ENCODE results near the gene EYS.
"Not testable (repeated sequence)": the region's sequence is repeated elsewhere in the genome, so short reads cannot be mapped to it uniquely, and the experiment has no call there.

EYS gene

GRCh38 chr6:65071480-65071879 is 635.5 kb downstream of the EYS start:
- DNase-seq = no peak

DNA sequence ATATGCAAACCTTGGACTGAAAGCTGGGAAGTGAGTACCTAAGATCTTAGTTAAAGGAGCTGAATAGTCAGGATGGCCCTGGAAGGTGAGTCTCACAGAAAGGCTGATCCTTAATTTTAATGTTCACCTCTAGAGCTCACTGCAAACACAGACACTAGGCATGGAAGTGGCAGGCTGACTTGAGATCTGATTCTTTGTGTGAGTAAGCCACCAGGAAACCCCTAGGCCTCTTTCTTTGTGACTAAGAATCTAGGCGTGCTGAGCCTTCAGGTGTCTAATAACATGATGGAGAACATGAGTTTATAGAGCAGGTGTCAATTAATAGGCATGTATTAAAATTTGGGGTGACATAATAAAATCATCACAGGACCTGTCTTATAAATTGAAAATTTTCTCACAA is 642.2 kb downstream of the EYS start:
- no peak for DNase-seq

- no peak for DNase-seq
Measured at GRCh38 chr6:65059568-65059967, 647.5 kb downstream of the EYS start.

DNA sequence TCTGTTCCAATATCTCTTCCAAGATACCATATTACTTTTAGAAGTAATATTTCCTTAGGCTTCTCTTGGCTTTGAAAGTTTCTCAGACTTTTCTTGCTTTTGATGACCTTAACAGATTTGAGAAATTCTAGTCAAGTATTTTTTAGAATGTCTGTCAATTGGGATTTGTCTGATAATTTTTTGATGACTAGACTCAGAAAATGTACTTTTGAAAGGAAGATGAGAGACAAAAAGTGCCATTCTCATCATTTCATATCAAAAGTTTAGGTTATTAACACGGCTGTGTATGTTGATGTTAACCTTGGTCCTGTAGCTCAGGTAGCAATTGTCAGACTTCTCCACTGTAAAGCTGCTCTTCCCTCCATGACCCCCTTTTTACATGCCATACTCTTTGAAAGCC is 651.5 kb downstream of the EYS start:
- no peak for DNase-seq

GRCh38 chr6:65052626-65053025 is 654.4 kb downstream of the EYS start:
- no peak for DNase-seq

DNA sequence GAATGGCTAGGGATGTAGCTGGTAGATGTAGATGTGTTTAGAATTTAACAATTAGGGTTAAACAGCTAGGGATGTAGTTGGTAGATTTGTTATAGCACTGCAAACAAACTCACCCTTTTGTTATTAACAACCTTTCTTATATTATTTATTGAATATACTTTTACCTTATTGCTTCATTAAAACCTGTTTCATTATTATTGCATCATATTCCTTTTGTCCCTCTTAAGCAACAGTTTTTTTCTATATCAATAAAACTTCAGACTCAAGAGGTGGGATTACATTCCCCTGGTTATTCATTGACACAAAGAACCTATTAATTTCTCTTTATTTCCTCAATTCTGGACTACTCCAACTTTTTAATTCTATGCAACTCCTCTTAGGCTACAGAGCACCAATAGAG is 661.2 kb downstream of the EYS start:
- no peak for DNase-seq

DNA sequence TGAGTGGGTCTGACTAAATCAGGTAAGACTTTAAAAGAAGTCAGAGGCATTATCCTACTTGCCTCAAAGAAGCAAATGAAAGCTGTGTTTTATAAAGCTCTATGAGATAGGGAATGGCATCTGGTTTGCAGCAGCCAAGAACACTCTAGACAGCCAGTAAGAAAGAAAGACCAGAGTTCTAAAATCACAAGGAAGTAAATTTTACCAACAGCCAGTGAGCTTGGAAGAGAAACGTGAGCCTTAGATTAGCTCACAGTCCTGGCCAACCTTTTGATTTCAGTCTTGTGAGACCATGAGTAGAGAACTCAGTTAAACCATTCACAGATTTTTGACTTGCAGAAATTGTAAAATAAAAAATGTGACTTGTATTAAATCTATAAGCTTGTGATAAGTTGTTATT is 693.0 kb downstream of the EYS start:
- no peak for DNase-seq

- DNase-seq = no peak
Measured at GRCh38 chr6:65006788-65007187, 700.2 kb downstream of the EYS start.

GRCh38 chr6:65004283-65004682 is 702.7 kb downstream of the EYS start:
- no peak for DNase-seq

DNA sequence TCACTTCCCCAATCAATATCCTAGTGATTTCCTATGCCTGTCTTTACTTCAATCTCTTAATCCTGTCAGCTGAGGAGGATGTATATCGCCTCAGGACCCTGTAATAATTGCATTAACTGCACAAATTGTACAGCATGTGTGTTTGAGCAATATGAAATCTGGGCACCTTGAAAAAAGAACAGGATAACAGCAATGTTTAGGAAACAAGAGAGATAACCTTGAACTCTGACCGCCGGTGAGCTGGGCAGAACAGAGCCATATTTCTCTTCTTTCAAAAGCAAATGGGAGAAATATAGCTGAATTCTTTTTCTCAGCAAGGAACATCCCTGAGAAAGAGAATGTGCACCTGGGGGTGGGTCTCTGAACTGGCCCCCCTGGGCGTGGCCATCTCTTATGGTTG is 704.1 kb downstream of the EYS start:
- DNase-seq = not testable (repeated sequence)

DNA sequence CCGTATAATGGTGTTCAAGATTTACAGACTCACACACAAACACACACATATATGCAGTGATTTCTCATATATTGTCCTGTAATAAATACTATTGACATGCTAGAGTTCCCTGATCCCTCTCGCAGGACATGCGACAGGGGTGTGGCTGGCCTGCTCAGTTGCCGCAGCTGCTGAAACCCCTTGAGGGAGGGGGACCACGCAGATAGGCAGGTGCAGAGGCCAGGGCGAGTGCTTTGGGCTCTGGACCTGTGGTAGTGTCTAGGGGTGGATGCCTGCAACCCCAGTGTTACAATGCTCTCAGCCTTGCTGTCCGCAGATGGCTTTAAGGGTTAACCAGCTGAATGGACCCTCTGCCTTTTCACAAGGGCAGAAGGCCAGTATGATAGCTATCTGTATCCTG is 706.2 kb downstream of the EYS start:
- DNase-seq = no peak

DNA sequence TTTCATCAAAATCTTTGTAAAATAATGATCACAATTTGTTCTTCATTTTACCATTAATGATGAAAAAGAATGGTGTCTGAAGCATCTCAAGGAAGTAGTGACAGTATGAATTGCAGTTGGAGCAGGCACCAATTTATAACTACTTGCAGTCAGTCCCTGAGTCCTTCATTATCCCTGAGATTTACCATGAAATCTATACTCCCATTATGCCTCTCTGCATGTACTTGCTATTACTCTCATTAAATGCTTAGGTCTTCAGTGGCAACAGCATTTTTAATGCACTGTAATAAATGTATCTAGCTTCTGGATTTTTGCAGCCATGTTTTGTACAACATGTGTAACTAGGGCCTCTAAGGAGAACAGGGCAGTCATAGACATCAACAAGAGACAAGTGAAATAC is 708.8 kb downstream of the EYS start:
- no peak for DNase-seq

GRCh38 chr6:64996301-64996700 is 710.7 kb downstream of the EYS start:
- no peak for DNase-seq

DNA sequence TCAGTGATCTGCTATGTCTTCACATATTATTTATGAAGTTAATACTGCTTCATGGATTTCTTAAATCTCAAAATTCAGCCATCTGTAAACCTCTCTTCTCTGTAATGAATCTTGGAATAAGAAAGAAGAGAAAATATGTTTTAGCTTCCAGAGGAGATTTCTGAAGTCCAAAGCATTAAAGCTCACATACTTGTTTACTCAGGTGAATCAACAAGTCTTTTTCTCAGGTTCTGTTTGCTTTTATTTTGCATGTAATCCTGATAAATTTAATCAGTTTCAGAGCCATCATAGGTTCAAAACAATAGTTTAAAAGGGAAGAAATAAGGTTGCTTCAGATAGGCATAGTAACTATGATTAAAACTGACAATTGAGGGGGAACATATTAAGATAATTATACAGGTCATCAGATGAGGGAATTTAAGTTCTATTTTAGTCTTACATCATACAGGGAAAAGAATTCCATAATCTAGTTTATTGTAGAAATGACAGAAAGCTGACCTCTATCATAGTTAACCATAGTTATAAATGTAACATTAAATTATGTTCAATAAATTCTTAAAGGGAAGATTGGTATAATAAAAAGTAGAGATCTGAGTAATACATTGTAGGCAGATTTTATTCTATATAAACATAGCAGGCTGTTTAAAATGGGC is 716.2 kb downstream of the EYS start:
- no peak for DNase-seq

GRCh38 chr6:64988148-64988547 is 718.9 kb downstream of the EYS start:
- no peak for DNase-seq

DNA sequence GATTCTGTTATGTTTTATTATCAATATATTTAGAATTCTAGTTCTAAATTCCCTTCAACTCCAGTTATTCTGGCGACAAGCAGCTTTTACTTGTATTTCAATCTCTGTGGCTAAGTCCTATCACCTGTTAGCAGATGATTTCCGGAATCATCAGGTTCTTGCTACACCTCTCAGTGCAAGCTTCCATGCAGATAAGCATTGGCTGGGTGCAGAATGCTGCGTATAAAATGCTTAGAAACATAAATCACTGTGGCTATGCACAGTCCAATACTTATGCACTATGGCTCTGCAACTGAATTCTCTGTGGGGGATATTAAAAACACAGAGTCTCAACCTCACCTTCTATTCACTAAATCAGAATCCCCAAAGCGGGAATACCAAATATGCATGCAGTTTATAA is 720.0 kb downstream of the EYS start:
- no peak for DNase-seq

DNA sequence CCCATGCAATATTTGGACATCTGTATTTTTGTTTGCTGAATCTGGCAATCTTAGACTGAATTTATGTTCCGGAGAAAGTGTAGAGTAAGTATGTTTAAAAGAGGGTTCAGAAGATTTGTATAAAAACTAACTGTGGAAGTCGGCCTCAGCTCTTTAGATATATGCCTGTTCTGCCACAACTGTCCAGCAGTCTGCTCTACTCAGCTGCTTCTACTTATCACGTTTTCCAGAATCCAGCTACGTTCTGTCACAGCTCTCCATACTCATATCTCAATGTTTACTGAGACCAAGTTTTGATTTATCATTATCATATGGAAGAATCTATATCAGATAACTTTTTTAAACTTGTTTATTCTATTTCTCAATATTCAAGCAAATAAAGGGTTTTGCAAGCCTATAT is 721.3 kb downstream of the EYS start:
- no peak for DNase-seq

GRCh38 chr6:64984948-64985347 is 722.1 kb downstream of the EYS start:
- no peak for DNase-seq

DNA sequence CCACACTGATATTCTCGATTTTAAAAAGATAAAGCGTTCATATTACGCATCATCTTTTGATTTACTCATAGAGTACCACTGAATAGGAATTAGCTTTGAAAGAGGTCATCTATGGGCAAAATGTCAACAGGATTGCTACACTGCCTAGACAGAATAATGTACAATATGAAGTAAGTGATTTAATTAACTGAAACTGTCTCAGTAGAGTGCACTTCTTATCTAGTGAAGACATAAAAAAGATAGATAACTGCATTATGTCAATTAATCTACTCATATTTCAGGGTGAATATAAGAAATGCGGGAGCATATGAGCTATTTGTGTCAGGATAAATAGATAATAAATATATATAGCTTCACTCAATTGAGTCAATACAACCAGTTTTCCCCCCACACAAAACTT is 723.9 kb downstream of the EYS start:
- no peak for DNase-seq

- no peak for DNase-seq
Measured at GRCh38 chr6:64973142-64973541, 733.9 kb downstream of the EYS start.

DNA sequence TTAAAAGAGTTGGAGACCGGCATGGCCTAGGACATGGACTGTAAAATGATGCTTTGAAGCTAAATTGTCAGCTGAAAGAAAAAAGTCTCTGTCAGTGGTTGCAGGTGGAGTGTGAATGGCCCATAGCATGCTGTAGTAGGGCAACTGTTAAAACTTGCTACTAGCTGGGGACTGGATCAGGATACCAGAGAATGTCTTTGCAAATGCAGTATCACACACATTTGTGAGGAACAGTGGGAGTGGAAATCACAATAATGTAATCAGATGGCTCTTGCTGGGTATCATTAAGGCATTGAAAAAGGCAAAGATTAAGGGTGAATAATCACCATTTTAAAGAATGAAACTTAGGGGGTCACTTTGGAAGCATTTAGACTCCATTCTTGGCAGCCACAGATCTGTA is 737.9 kb downstream of the EYS start:
- no peak for DNase-seq

DNA sequence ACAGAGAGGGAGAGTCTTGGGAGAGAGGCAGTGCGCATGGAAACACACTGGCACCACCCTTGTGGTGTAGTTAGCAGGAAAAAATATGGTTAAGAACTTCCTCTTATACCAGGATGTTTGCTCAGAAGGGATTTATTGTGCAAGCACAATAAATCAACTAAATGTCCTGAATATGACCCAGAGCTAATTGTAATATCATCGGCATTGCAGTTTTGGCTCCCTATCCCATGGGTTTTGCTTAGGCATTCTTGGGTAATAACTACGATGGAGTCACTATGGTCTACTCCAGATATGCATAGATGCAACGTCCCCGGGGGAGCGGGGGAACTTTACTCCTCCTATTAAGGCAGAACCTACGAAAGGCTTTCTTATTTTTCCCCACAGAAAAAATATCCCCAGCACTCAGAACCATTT is 751.6 kb downstream of the EYS start:
- no peak for DNase-seq

- no peak for DNase-seq
Measured at GRCh38 chr6:64949257-64949656, 757.8 kb downstream of the EYS start.

- DNase-seq = no peak
Measured at GRCh38 chr6:64948261-64948660, 758.8 kb downstream of the EYS start.

GRCh38 chr6:64945450-64945849 is 761.6 kb downstream of the EYS start:
- DNase-seq = no peak

GRCh38 chr6:64932486-64932885 is 774.5 kb downstream of the EYS start:
- no peak for DNase-seq

Data from CD4-positive, alpha-beta T cell treated with Interleukin-17A for 1 hour (primary cell).